Fibroblast of skin of back (primary cell): ENCODE results near the gene OR2A1. TPM values are rescaled to one million over a fixed set of nuclear protein-coding genes. Genes with fewer than 3 reads are reported as not detected.
"Not testable (repeated sequence)": the region's sequence is repeated elsewhere in the genome, so short reads cannot be mapped to it uniquely, and the experiment has no call there.

ENCODE experiments used
- DNase-seq: peaks from one replicate; pipeline ENCODE4 v3.0.0-alpha.2; 2013
- polyA plus RNA-seq, 2 experiments: library from polyadenylated mRNA; unstranded; fragments of 120-200 nt; gene quantifications; one replicate each; pipeline ENCODE4 v1.2.1, GENCODE V29; 2013; ENCODE audit not compliant: insufficient read length in 2 of 2

The OR2A1 gene
- not detected for polyA plus RNA-seq (2013, experiment 1 of 2; ENCODE audit: insufficient read length)
- 0.05 TPM for polyA plus RNA-seq (2013, experiment 2 of 2; ENCODE audit: insufficient read length)

- not testable (repeated sequence) for DNase-seq
These were observed at the start of gene OR2A1 for GRCh38 chr7:144311872-144312469. Gene OR2A1, plus strand, starts transcription at chr7:144312419. Its CDS starts 5,706 bp downstream, at chr7:144318125.

GRCh38 chr7:144264692-144265091 lies 47.5 kb upstream of the OR2A1 start, which contains the start of gene OR2A7:
Gene OR2A7, minus strand, starts transcription at chr7:144264792. Its CDS starts 5,164 bp downstream, at chr7:144259628.
- DNase-seq = not testable (repeated sequence)

GRCh38 chr7:144269188-144269587 lies 43.0 kb upstream of the OR2A1 start, which contains the start of gene CTAGE8:
Gene CTAGE8, minus strand, starts transcription at chr7:144269288. Its CDS starts 38 bp downstream, at chr7:144269250.
- not testable (repeated sequence) for DNase-seq

GRCh38 chr7:144275281-144275680 lies 36.9 kb upstream of the OR2A1 start:
- not testable (repeated sequence) for DNase-seq

GRCh38 chr7:144280010-144280409 lies 32.2 kb upstream of the OR2A1 start:
- not testable (repeated sequence) for DNase-seq

- DNase-seq = not testable (repeated sequence)
These were observed 30.2 kb upstream of the OR2A1 start for GRCh38 chr7:144281981-144282380.

- not testable (repeated sequence) for DNase-seq
These were observed 29.7 kb upstream of the OR2A1 start for GRCh38 chr7:144282490-144282889.

- DNase-seq = not testable (repeated sequence)
These were observed 28.5 kb upstream of the OR2A1 start for GRCh38 chr7:144283716-144284115.

- not testable (repeated sequence) for DNase-seq
These were observed 24.9 kb upstream of the OR2A1 start for GRCh38 chr7:144287171-144287784.

- not testable (repeated sequence) for DNase-seq
These were observed 20.6 kb upstream of the OR2A1 start for GRCh38 chr7:144291607-144292006.

- DNase-seq = not testable (repeated sequence)
These were observed 19.6 kb upstream of the OR2A1 start for GRCh38 chr7:144292384-144293161.

GRCh38 chr7:144293794-144294499 lies 18.3 kb upstream of the OR2A1 start:
- DNase-seq = not testable (repeated sequence)

GRCh38 chr7:144302578-144303303 lies 9.5 kb upstream of the OR2A1 start:
- DNase-seq = not testable (repeated sequence)

- DNase-seq = not testable (repeated sequence)
These were observed 8.6 kb upstream of the OR2A1 start for GRCh38 chr7:144303607-144304006.

GRCh38 chr7:144305156-144305555 lies 7.1 kb upstream of the OR2A1 start:
- not testable (repeated sequence) for DNase-seq

GRCh38 chr7:144309702-144310101 lies 2.5 kb upstream of the OR2A1 start:
- DNase-seq = not testable (repeated sequence)

GRCh38 chr7:144311218-144311617 lies 1.0 kb upstream of the OR2A1 start:
- DNase-seq = not testable (repeated sequence)

- DNase-seq = not testable (repeated sequence)
These were observed 5.3 kb downstream of the OR2A1 start for GRCh38 chr7:144317537-144317936.

GRCh38 chr7:144319547-144319946 lies 7.3 kb downstream of the OR2A1 start:
- not testable (repeated sequence) for DNase-seq

GRCh38 chr7:144321677-144322206 lies 9.5 kb downstream of the OR2A1 start:
- DNase-seq = not testable (repeated sequence)

GRCh38 chr7:144323359-144323758 lies 11.1 kb downstream of the OR2A1 start:
- DNase-seq = not testable (repeated sequence)
